Neural cell (in vitro differentiated cells): ENCODE measurements around the gene TMEM259. TPM values are rescaled to one million over a fixed set of nuclear protein-coding genes. Genes with fewer than 3 reads are reported as not detected.

ENCODE experiments used
- H2AFZ ChIP-seq: fragments of 200-600, 300-800 bp; sonication (generic), shearing (Covaris generic); 2 replicates; pipeline ENCODE4 v1.6.0; 2014; ENCODE audit warnings: low read depth, mild to moderate bottlenecking, antibody characterized with exemption, low read length, moderate library complexity
- H3F3A ChIP-seq: fragments of 200-600 bp; shearing (Covaris generic); 2 replicates; pipeline ENCODE4 v1.6.1; 2016; ENCODE audit warnings: mild to moderate bottlenecking, moderate library complexity, mixed read lengths, antibody characterized with exemption, low read length; ENCODE audit not compliant: insufficient read depth, poor library complexity, severe bottlenecking
- H3K27ac ChIP-seq: fragments of 200-600, 300-800 bp; sonication (generic), shearing (Covaris generic); 2 replicates; pipeline ENCODE4 v1.5.1; 2014; ENCODE audit warnings: mild to moderate bottlenecking, low read length, moderate library complexity
- H3K27me3 ChIP-seq: fragments of 300-800, 200-600 bp; sonication (generic), shearing (Covaris generic); 2 replicates; pipeline ENCODE4 v1.6.0; 2014; ENCODE audit warnings: mild to moderate bottlenecking, low read depth, low read length, moderate library complexity; ENCODE audit not compliant: insufficient read depth
- H3K36me3 ChIP-seq: fragments of 300-800, 200-600 bp; sonication (generic), shearing (Covaris generic); 2 replicates; pipeline ENCODE4 v1.5.1; 2014; ENCODE audit warnings: mild to moderate bottlenecking, antibody characterized with exemption, low read length, moderate library complexity; ENCODE audit not compliant: insufficient read depth
- H3K4me2 ChIP-seq: fragments of 300-800, 200-600 bp; sonication (generic), shearing (Covaris generic); 2 replicates; pipeline ENCODE4 v1.6.0; 2014; ENCODE audit warnings: mild to moderate bottlenecking, low read length
- H3K4me3 ChIP-seq: fragments of 300-800, 200-600 bp; sonication (generic), shearing (Covaris generic); 2 replicates; pipeline ENCODE4 v1.5.1; 2014; ENCODE audit warnings: mild to moderate bottlenecking, low read length, moderate library complexity
- H3K79me2 ChIP-seq: fragments of 200-600 bp; shearing (Covaris generic); replicated peaks from 2 replicates; pipeline ENCODE4 v1.6.0; 2014; ENCODE audit warnings: mild to moderate bottlenecking, low read length, moderate library complexity; ENCODE audit not compliant: insufficient read depth
- H3K9ac ChIP-seq: fragments of 300-800, 200-600 bp; sonication (generic), shearing (Covaris generic); 2 replicates; pipeline ENCODE4 v1.6.1; 2016; ENCODE audit warnings: mild to moderate bottlenecking, low read length, mixed read lengths
- H3K9me2 ChIP-seq: fragments of 200-600 bp; shearing (Covaris generic); 2 replicates; pipeline ENCODE4 v1.6.1; 2016; ENCODE audit warnings: mild to moderate bottlenecking, low read length, mixed read lengths; ENCODE audit not compliant: insufficient read depth
- H3K9me3 ChIP-seq: fragments of 200-600, 300-800 bp; sonication (generic), shearing (Covaris generic); 2 replicates; pipeline ENCODE4 v1.6.1; 2016; ENCODE audit warnings: mild to moderate bottlenecking, mixed run types, low read length, moderate library complexity, mixed read lengths
- H4K20me1 ChIP-seq: fragments of 200-600 bp; shearing (Covaris generic); 2 replicates; pipeline ENCODE4 v1.6.1; 2016; ENCODE audit warnings: mild to moderate bottlenecking, mixed run types; ENCODE audit not compliant: insufficient read depth
- EP300 ChIP-seq: fragments of 450-650 bp; conservative IDR thresholded peaks from 2 replicates; pipeline ENCODE4 v1.6.1; 2014; ENCODE audit warnings: antibody characterized with exemption, mild to moderate bottlenecking, moderate library complexity; ENCODE audit not compliant: poor library complexity, severe bottlenecking
- EZH2 ChIP-seq: fragments of 200-600, 300-800 bp; shearing (Covaris generic), sonication (generic); IDR thresholded peaks from 2 replicates; pipeline ENCODE4 v1.6.1; 2014; ENCODE audit warnings: antibody characterized with exemption, low read length, borderline replicate concordance, mild to moderate bottlenecking; ENCODE audit not compliant: insufficient read depth, poor library complexity, severe bottlenecking
- MXI1 ChIP-seq: fragments of 450-650 bp; conservative IDR thresholded peaks from 2 replicates; pipeline ENCODE4 v1.6.1; 2014; ENCODE audit warnings: antibody characterized with exemption, mild to moderate bottlenecking; ENCODE audit not compliant: poor library complexity, severe bottlenecking
- POLR2AphosphoS5 ChIP-seq: IDR thresholded peaks from 2 replicates; pipeline ENCODE4 v1.6.1; 2012
- RAD21 ChIP-seq: fragments of 450-650 bp; conservative IDR thresholded peaks from 2 replicates; pipeline ENCODE4 v1.6.1; 2014; ENCODE audit warnings: antibody characterized with exemption, mild to moderate bottlenecking, moderate library complexity
- SMC3 ChIP-seq: fragments of 450-650 bp; conservative IDR thresholded peaks from 2 replicates; pipeline ENCODE4 v1.6.1; 2014; ENCODE audit warnings: antibody characterized with exemption, mild to moderate bottlenecking, moderate library complexity; ENCODE audit not compliant: poor library complexity
- TAF1 ChIP-seq: IDR thresholded peaks from 2 replicates; pipeline ENCODE4 v1.6.1; 2012; ENCODE audit warnings: low read depth
- polyA plus RNA-seq: library from polyadenylated mRNA; depleted of rRNA; stranded (reverse); fragments of >200 nt; gene quantifications from 2 replicates; pipeline ENCODE4 v1.2.3, GENCODE V29; 2014
- TF ChIP-seq, protein P1 (sequence below): IDR thresholded peaks from 2 replicates; pipeline ENCODE4 v1.6.1; 2012; ENCODE audit warnings: borderline replicate concordance

Gene TMEM259
- polyA plus RNA-seq, 1 donor from 2014 or later = 176 TPM

DNA sequence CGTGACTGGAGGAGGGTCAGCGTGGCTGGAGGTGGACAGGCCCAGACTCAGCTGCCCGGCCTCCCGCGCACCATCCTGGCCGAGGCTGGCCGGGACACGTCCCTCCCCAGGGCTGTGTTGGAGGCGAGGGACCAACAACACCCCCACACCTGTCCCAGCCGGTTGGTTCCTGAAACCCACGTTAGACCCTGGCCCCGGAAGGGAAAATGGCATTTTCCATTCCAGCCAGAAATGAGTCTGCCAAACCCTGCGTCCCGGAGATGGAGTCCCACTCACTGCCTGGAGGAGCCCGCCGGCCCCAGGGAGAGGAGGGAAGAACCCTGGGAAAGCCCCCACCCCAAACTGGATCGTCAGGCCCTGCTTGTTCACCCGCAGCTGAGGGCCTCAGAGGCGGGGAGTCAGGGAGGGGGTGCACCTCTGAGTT is 41.6 kb downstream of the TMEM259 start:
- Histone ChIP-seq H3K9me3 (no peaks in the 10 kb centered on the region), H3K27ac (no peak overlapping the region), H2AFZ (no peak overlapping the region), H3F3A (no peaks in the 10 kb centered on the region), H3K4me3 (no peak overlapping the region), H3K79me2 (no peaks in the 10 kb centered on the region), H3K27me3 (no peaks in the 10 kb centered on the region), H4K20me1 (no peaks in the 10 kb centered on the region), H3K36me3 (no peaks in the 10 kb centered on the region), H3K4me2 (no peak overlapping the region), H3K9ac (no peak overlapping the region), H3K9me2 (no peaks in the 10 kb centered on the region)
- TF ChIP-seq RAD21 = no peak
- no peak for TF ChIP-seq SMC3
- no peak for TF ChIP-seq TAF1
- TF ChIP-seq, protein P1, sequence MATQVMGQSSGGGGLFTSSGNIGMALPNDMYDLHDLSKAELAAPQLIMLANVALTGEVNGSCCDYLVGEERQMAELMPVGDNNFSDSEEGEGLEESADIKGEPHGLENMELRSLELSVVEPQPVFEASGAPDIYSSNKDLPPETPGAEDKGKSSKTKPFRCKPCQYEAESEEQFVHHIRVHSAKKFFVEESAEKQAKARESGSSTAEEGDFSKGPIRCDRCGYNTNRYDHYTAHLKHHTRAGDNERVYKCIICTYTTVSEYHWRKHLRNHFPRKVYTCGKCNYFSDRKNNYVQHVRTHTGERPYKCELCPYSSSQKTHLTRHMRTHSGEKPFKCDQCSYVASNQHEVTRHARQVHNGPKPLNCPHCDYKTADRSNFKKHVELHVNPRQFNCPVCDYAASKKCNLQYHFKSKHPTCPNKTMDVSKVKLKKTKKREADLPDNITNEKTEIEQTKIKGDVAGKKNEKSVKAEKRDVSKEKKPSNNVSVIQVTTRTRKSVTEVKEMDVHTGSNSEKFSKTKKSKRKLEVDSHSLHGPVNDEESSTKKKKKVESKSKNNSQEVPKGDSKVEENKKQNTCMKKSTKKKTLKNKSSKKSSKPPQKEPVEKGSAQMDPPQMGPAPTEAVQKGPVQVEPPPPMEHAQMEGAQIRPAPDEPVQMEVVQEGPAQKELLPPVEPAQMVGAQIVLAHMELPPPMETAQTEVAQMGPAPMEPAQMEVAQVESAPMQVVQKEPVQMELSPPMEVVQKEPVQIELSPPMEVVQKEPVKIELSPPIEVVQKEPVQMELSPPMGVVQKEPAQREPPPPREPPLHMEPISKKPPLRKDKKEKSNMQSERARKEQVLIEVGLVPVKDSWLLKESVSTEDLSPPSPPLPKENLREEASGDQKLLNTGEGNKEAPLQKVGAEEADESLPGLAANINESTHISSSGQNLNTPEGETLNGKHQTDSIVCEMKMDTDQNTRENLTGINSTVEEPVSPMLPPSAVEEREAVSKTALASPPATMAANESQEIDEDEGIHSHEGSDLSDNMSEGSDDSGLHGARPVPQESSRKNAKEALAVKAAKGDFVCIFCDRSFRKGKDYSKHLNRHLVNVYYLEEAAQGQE = no peak

DNA sequence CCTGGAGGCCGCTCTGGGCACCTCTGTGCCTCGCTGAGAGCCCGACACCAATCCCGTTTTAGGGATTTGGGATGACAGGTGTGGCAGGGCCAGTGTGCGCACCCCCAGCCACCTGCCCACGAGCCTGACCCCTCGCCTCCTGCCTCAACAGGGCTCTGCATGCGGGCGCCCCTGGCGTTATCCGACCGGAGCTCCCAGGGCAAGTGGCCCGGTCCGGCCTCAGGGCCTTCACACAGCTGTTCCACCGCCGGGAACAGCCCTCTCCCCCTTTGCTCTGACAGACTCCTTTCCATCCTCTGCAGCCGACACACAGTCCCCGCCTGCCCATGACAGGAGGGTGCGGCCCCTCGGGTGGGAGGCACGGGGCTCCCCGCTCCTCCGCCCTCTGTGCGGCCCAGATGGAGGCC is 43.9 kb downstream of the TMEM259 start:
- H3K36me3 ChIP-seq = no peaks in the 10 kb centered on the region
- no peaks in the 10 kb centered on the region for H3K9me2 ChIP-seq
- H4K20me1 ChIP-seq = no peaks in the 10 kb centered on the region
- no peaks in the 10 kb centered on the region for H3K79me2 ChIP-seq
- no peaks in the 10 kb centered on the region for H3K9me3 ChIP-seq
- no peaks in the 10 kb centered on the region for H3F3A ChIP-seq
- no peak overlapping the region for H3K4me3 ChIP-seq
- H3K4me2 ChIP-seq = no peak overlapping the region
- H3K27me3 ChIP-seq = no peaks in the 10 kb centered on the region
- no peak overlapping the region for H3K9ac ChIP-seq
- no peak for TF ChIP-seq MXI1
- no peak for TF ChIP-seq TAF1
- no peak for TF ChIP-seq POLR2AphosphoS5
- TF ChIP-seq RAD21 = no peak
- TF ChIP-seq EZH2 = no peak
- TF ChIP-seq, protein P1 = no peak
- no peak overlapping the region for H3K27ac ChIP-seq
- H2AFZ ChIP-seq = no peak overlapping the region

DNA sequence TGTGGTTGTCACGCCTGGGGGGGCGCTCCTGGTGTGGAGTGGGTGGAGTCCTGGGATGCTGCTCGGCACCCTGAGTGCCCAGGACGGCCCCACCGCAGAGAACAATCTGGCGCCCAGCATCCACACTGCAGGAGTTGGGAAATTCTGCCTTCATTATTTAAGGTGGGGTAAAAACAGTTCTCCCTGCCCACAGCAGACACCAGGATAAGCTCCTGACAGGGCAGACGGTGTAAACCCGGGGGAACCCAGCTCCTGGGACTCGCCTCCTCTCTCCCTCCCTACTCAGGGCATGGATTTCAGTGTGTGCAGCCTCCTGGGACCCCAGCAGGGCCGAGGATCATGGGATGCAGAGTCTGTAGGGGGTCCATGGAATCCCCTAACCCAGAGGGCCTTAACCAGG is 44.4 kb downstream of the TMEM259 start:
- no peaks in the 10 kb centered on the region for H3K36me3 ChIP-seq
- no peak overlapping the region for H3K4me3 ChIP-seq
- H3K27me3 ChIP-seq = no peaks in the 10 kb centered on the region
- H4K20me1 ChIP-seq = no peaks in the 10 kb centered on the region
- H3K27ac ChIP-seq = no peak overlapping the region
- H3K9me2 ChIP-seq = no peaks in the 10 kb centered on the region
- no peaks in the 10 kb centered on the region for H3K9me3 ChIP-seq
- H2AFZ ChIP-seq = no peak overlapping the region
- TF ChIP-seq MXI1 (no peak), EP300 (no peak), TAF1 (no peak)
- TF ChIP-seq, protein P1 = no peak
- no peak overlapping the region for H3K4me2 ChIP-seq
- H3K79me2 ChIP-seq = no peaks in the 10 kb centered on the region
- no peak overlapping the region for H3K9ac ChIP-seq
- H3F3A ChIP-seq = no peaks in the 10 kb centered on the region
